Rectal smooth muscle tissue (tissue), 1 donor: ENCODE data around the gene TBC1D25.
"Not testable (repeated sequence)": the region's sequence is repeated elsewhere in the genome, so short reads cannot be mapped to it uniquely, and the experiment has no call there.

ENCODE experiments used
- H3K27ac ChIP-seq: one replicate; pipeline ENCODE4 v1.7.0; 2013; ENCODE audit warnings: low read depth, low read length, inconsistent platforms
- H3K27me3 ChIP-seq: one replicate; pipeline ENCODE4 v1.7.0; 2013; ENCODE audit warnings: low read length; ENCODE audit not compliant: control insufficient read depth, insufficient read depth
- H3K36me3 ChIP-seq: one replicate; pipeline ENCODE4 v1.7.0; 2013; ENCODE audit warnings: low read length; ENCODE audit not compliant: control insufficient read depth, insufficient read depth
- H3K4me1 ChIP-seq: one replicate; pipeline ENCODE4 v1.7.0; 2013; ENCODE audit warnings: low read length; ENCODE audit not compliant: control insufficient read depth, insufficient read depth
- H3K4me3 ChIP-seq: one replicate; pipeline ENCODE4 v1.7.0; 2013; ENCODE audit warnings: low read length
- H3K9ac ChIP-seq: one replicate; pipeline ENCODE4 v1.7.0; 2013; ENCODE audit warnings: low read length

Gene TBC1D25

DNA sequence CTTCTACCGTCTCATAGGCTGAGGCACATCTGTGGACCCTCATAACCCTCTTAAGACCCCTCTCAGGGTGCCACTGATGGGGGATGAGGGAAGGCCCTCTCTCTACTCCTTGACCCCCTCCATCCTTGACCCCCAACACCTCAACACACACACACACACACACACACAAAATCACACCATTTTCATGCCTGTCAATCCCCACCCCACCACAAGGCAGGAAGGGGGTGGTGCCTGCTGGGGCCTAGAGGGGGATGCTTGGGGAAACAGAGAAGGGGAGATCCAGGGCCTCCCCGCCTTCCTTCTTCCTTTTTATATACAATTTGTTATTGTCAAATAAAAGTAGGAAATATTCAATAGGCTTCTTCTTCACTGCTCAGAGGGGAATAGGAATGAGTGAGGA lies 19.1 kb upstream of the TBC1D25 start:
- no peak overlapping the region for H3K9ac ChIP-seq
- no peak overlapping the region for H3K4me3 ChIP-seq
- no peaks in the 10 kb centered on the region for H3K4me1 ChIP-seq
- H3K27me3 ChIP-seq = no peaks in the 10 kb centered on the region
- H3K27ac ChIP-seq = no peak overlapping the region
- no peaks in the 10 kb centered on the region for H3K36me3 ChIP-seq

DNA sequence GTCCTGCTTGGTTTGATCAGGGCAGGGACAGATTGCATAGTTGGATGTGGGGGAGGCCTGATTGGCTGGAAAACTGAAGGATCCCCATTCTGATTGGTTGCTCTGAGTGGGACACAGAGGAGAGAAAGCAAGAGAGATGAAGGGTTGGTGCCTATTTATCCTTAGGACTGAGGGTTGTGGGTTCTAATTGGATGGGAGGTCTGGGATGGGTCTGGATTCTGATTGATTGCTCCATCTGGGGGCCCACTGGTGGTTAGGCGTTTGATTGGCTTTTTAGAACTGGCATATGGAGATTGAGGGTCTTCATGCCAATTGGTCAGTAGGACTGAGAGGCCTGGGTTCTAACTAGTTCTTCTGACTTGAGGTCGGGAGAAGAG lies 18.6 kb upstream of the TBC1D25 start:
- Histone ChIP-seq H3K36me3 (no peaks in the 10 kb centered on the region), H3K4me1 (no peaks in the 10 kb centered on the region), H3K4me3 (peak overlapping the region; percentile 59), H3K9ac (no peak overlapping the region), H3K27me3 (no peaks in the 10 kb centered on the region), H3K27ac (peak overlapping the region; percentile 72)

DNA sequence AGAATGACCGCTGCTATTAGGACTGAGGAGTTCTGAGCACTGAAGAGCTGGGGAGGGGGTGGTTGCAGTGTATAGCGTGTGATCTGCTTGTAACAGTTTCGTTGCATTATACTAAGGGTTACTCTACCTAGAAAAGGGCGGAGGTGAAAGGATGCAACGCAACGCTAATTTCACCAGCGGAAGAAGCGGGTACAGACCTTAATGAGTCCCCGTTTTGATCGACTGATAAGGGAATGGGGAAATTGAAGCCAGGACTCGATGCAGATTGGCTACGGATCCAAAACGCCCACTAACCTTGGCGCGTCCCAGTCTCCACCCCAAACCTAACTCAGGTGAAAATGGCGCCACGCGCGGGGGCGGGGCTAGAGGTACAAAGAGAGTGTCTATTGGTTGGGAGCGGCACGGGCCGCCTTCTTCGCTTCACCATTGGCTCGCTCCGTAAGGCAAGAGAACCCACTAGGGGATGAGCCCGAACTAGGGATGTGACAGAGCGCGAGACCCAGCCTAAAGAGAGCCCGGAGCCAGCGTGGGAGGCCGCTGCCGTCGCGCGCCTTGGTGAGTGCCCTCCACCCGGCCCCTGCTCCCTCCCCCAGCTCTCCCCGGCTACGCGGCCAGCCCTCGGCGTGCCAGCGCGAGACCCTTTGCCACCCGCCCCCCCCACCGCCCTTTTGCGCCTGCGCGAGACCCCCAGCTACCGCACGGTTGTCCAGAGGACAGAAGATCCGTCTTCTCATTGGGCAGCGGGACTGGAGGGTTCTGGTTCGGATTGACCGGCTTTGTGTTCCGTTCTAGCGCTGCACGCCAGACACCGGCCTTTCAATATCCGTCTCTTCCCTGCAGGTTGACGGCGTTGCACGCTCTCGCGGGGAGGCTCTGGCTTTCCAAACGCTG lies 17.9 kb upstream of the TBC1D25 start, which contains the start of gene EBP:
Gene EBP, plus strand, starts transcription at position 456 of the 891 bp plus-strand sequence. CDS start 1,964 bp downstream, outside the sequence.
- H3K27me3 ChIP-seq = no peaks in the 10 kb centered on the region
- H3K27ac ChIP-seq = peak within 1 kb of the TSS; percentile 72
- H3K4me3 ChIP-seq = peak within 1 kb of the TSS; percentile 59
- H3K9ac ChIP-seq = no peak within 1 kb of the TSS
- H3K36me3 ChIP-seq = no peaks in the 10 kb centered on the region
- no peaks in the 10 kb centered on the region for H3K4me1 ChIP-seq

DNA sequence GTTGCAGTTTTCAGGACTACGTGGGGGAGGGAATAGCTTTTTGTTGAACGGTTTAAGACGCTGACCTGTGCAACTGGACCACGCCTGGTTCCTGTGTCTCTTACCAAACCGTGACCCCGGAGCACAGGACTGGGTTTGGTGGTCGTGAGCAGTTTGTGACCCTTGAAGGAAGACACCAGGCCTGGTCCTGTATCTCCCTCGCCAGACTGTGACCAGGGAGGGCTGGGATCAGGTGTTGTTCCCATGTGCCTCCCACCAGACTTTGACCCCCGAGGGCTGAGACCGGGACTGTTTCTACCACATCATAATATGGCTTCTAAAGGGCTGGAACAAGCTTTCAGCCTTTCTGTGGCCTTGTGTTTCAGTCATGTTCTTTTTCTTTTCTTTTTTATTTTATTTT lies 17.2 kb upstream of the TBC1D25 start:
- Histone ChIP-seq H3K27ac (peak overlapping the region; percentile 72), H3K4me3 (peak overlapping the region; percentile 59), H3K4me1 (no peaks in the 10 kb centered on the region), H3K36me3 (no peaks in the 10 kb centered on the region), H3K27me3 (no peaks in the 10 kb centered on the region), H3K9ac (no peak overlapping the region)

DNA sequence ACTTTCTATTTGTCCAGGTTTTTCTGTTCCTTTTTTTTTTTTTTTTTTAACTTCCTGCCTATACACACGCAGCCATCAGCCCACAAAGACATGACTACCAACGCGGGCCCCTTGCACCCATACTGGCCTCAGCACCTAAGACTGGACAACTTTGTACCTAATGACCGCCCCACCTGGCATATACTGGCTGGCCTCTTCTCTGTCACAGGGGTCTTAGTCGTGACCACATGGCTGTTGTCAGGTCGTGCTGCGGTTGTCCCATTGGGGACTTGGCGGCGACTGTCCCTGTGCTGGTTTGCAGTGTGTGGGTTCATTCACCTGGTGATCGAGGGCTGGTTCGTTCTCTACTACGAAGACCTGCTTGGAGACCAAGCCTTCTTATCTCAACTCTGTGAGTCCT lies 15.8 kb upstream of the TBC1D25 start:
- Histone ChIP-seq H3K27me3 (no peaks in the 10 kb centered on the region), H3K4me1 (no peaks in the 10 kb centered on the region), H3K36me3 (no peaks in the 10 kb centered on the region), H3K9ac (no peak overlapping the region), H3K27ac (no peak overlapping the region), H3K4me3 (no peak overlapping the region)

DNA sequence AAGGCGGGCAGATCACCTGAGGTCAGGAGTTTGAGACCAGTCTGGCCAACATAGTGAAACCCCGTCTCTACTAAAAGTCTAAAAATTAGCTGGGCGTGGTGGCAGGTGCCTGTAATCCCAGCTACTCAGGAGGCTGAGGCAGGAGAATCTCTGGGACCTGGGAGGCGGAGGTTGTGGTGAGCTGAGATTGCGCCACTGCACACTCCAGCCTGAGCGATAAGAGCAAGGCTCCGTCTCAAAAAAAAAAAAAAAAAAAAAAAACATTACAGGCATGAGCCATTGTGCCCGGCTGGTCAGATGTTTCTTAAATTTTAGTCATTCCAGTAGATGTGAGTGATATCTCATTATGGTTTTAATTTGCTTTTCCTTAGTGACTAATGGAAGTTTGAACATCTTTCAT lies 13.7 kb upstream of the TBC1D25 start:
- not testable (repeated sequence) for H3K4me1 ChIP-seq, H3K27ac ChIP-seq, H3K9ac ChIP-seq, H3K36me3 ChIP-seq, H3K4me3 ChIP-seq, H3K27me3 ChIP-seq

DNA sequence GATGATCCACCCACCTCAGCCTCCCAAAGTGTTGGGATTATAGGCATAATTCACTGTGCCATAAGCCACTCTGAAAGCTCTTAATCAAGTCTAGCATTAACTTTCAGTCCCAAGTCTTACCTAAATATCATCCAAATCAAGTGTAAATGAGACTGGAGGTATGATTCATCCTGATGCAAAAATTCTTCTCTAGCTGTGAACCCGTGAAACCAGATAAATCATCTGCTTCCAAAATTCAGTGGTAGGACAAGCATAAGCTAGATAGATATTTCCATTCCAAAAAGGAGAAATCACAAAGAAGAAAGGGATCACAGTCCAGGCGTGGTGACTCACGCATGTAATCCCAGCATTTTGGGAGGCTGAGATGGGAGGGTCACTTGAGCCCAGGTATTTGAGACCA lies 8.8 kb upstream of the TBC1D25 start:
- Histone ChIP-seq H3K27ac (no peak overlapping the region), H3K9ac (no peak overlapping the region), H3K27me3 (peaks cover 7% of the 10 kb centered on the region), H3K36me3 (no peaks in the 10 kb centered on the region), H3K4me1 (no peaks in the 10 kb centered on the region), H3K4me3 (no peak overlapping the region)

DNA sequence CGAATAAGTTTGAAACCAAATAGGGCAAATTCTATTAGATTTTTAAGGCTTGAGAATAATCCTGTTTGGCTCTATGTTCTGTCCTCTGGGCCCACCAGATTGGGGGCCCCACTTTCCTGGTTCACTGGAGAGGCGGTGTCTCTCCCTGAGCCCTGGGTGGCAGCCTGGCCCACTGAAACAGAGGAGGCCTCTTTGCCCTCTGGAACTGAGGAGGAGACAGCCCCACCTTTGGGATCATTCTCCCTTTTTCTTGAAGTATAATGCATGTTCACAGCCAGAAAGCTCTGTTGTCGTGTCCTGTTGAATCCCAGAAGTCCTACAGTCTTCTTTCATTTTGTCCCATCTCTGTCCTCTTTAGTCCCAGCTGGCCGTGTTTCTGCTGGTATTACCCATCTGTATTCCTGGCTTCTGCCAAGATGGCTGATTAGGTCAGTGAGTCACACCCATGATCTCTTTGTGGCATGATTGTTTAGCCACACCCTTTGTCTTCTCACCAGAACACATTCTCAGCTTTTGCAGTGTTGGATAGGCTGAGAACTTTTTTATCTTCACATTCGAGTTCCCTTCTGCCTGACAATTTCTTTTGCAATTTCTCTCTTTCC lies 8.1 kb upstream of the TBC1D25 start:
- Histone ChIP-seq H3K4me1 (no peaks in the 10 kb centered on the region), H3K27ac (no peak overlapping the region), H3K27me3 (peaks cover 7% of the 10 kb centered on the region), H3K36me3 (no peaks in the 10 kb centered on the region), H3K4me3 (no peak overlapping the region), H3K9ac (no peak overlapping the region)

DNA sequence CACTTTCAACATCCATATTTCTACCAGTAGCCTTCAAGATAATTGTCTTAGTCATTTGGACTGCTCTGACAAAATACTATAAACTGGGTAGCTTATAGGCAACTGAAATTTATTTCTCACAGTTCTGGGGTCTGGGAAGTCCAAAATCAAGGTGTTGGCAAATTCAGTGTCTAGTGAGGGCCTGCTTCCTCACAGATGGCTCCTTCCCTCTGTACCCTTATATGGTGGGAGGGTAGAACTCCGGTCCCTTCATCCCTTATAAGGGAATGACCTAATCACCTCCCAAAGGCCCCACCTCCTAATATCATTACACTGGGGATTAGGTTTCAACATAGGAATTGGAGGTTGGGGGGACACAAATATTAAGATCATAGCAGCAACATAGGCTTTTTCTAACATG lies 7.4 kb upstream of the TBC1D25 start:
- Histone ChIP-seq H3K4me3 (no peak overlapping the region), H3K27ac (no peak overlapping the region), H3K4me1 (no peaks in the 10 kb centered on the region), H3K9ac (no peak overlapping the region), H3K27me3 (peaks cover 7% of the 10 kb centered on the region), H3K36me3 (no peaks in the 10 kb centered on the region)

DNA sequence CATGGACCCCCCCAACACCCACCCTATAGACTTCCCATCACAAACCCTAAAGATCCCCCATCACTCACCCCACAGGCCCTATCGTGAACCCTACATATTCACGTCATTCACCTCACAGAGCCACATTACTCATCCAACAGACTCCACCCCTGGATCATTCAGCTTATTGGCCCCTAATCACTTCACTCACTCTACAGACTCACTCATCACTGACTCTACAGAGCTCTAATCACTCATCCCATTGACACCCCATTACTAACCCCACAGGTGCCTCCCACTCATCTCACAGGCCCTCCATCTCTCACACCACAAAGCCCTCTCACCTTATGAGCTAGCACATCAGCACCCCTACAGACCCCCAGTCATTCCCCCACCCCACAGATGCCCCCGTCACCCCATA lies 6.3 kb upstream of the TBC1D25 start:
- Histone ChIP-seq H3K9ac (no peak overlapping the region), H3K36me3 (no peaks in the 10 kb centered on the region), H3K4me3 (no peak overlapping the region), H3K4me1 (no peaks in the 10 kb centered on the region), H3K27me3 (peaks cover 7% of the 10 kb centered on the region), H3K27ac (no peak overlapping the region)

DNA sequence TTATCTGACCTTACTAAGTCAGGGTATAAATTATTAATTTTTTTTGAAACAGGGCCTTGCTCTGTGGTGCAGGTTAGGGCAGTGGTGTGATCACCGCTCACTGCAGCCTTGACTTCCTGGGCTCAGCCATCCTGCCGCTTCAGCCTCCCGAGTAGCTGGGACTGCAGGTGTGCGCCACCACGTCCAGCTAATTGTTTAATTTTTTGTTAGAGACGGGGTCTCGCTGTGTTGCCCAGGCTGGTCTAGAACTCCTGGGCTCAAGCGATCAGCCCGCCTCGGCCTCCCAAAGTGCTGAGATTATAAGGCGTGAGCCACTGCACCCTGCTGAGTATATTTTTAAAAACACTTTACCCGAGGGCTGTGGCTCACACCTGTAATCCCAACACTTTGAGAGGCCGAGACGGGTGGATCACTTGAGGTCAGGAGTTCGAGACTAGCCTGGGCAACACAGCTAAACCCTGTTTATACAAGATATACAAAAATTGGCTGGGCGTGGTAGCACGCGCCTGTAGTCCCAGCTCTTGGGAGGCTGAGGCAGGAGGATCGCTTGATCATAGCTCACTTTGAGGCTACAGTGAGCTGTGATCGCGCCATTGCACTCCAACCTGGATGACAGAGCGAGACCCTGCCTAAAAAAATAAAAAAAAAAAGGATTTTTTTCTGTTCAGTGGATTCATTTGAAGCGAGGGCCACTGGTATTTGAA lies 721 bp upstream of the TBC1D25 start:
- H3K9ac ChIP-seq = no peak overlapping the region
- H3K4me3 ChIP-seq = peak overlapping the region; percentile 38
- H3K36me3 ChIP-seq = no peaks in the 10 kb centered on the region
- H3K4me1 ChIP-seq = no peaks in the 10 kb centered on the region
- H3K27ac ChIP-seq = peak overlapping the region; percentile 82
- H3K27me3 ChIP-seq = peaks cover 1% of the 10 kb centered on the region

DNA sequence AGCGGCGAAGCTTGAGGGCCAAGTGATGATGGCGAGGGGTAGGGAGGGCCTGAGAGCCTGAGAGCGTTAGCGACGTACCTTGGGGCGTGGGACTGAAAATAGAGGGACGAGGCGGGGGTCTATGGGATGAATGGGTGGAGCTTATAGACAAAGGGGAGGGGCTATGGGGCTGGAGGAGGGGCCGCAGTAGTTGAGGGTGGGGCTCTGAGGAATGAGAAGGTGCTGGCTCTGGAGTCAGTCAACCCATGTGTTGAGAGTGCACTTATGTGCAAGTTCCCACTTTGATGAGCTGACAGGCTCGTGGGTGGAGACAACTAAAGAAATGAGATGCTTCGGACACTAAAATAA lies 488 bp downstream of the TBC1D25 start:
- no peaks in the 10 kb centered on the region for H3K27me3 ChIP-seq
- peak overlapping the region; percentile 45 for H3K9ac ChIP-seq
- peaks cover 2% of the 10 kb centered on the region for H3K36me3 ChIP-seq
- no peaks in the 10 kb centered on the region for H3K4me1 ChIP-seq
- peak overlapping the region; percentile 73 for H3K27ac ChIP-seq
- peak overlapping the region; percentile 75 for H3K4me3 ChIP-seq
